IMR-90 (cell line): Measurements from ENCODE around the gene CRIM1. TPM values are rescaled to one million over a fixed set of nuclear protein-coding genes. Genes with fewer than 3 reads are reported as not detected.
A peak's percentile ranks its signal among the peaks of the same experiment; 100 is the strongest.

Experiments used
- ATAC-seq: fragments of 200-7000 bp; cut with Tn5 transposase; 2 replicates; pipeline ENCODE4 v1.9.1; 2020; ENCODE audit warnings: low read depth, mild to moderate bottlenecking, moderate library complexity
- BruUV-seq: library from RNA; stranded (reverse); fragments of 400-500 nt; replicated peaks from 2 replicates; lab custom pipeline; 2021; lab: Mats Ljungman, UMichigan
- CTCF ChIA-PET: fragments of 300-600 bp; formaldehyde crosslinking; extraction: SDS; loops from one replicate; lab custom pipeline; 2021; ENCODE audit warnings: antibody characterized with exemption; lab: Yijun Ruan, JAX
- POLR2A ChIA-PET: fragments of 300-600 bp; sonication (Branson Sonifier 250); formaldehyde crosslinking; loops from one replicate; lab custom pipeline; 2022; ENCODE audit warnings: antibody characterized with exemption; ENCODE audit not compliant: unreplicated experiment; lab: Charles Lee
- DNase-seq: peaks from one replicate; pipeline ENCODE4 v3.0.0; 2013
- H2AFZ ChIP-seq: replicated peaks from 2 replicates; pipeline ENCODE3; 2013; ENCODE audit warnings: low read length, mild to moderate bottlenecking; ENCODE audit not compliant: poor library complexity
- H2AK5ac ChIP-seq: 2 replicates; pipeline ENCODE4 v1.6.1; 2013; ENCODE audit warnings: low read depth, low read length, inconsistent platforms
- H2AK9ac ChIP-seq: replicated peaks from 2 replicates; pipeline ENCODE3; 2013; ENCODE audit warnings: mild to moderate bottlenecking, low read depth, low read length, moderate library complexity; ENCODE audit not compliant: poor library complexity
- H2BK120ac ChIP-seq: 2 replicates; pipeline ENCODE4 v1.6.1; 2013; ENCODE audit warnings: low read depth, low read length, inconsistent platforms
- H2BK15ac ChIP-seq: 3 replicates; pipeline ENCODE4 v1.6.1; 2013; ENCODE audit warnings: low read depth, low read length, inconsistent platforms
- H2BK20ac ChIP-seq: 2 replicates; pipeline ENCODE4 v1.6.1; 2013; ENCODE audit warnings: low read depth, mild to moderate bottlenecking, inconsistent platforms, low read length, moderate library complexity
- H2BK5ac ChIP-seq: 2 replicates; pipeline ENCODE4 v1.6.1; 2013; ENCODE audit warnings: mild to moderate bottlenecking, low read depth, low read length, inconsistent platforms; ENCODE audit not compliant: poor library complexity, severe bottlenecking
- H3K14ac ChIP-seq: replicated peaks from 2 replicates; pipeline ENCODE4 v1.6.1; 2013; ENCODE audit warnings: low read depth, low read length, inconsistent platforms
- H3K18ac ChIP-seq: 2 replicates; pipeline ENCODE4 v1.6.1; 2013; ENCODE audit warnings: low read depth, low read length, control low read depth
- H3K23ac ChIP-seq: 2 replicates; pipeline ENCODE4 v1.6.1; 2013; ENCODE audit warnings: low read depth, low read length, inconsistent platforms
- H3K27ac ChIP-seq: 2 replicates; pipeline ENCODE4 v1.5.1; 2013; ENCODE audit warnings: mild to moderate bottlenecking, control low read depth, low read length; ENCODE audit not compliant: insufficient read depth
- H3K27me3 ChIP-seq: 2 replicates; pipeline ENCODE4 v1.6.1; 2013; ENCODE audit warnings: low read length; ENCODE audit not compliant: control insufficient read depth, insufficient read depth
- H3K36me3 ChIP-seq: 2 replicates; pipeline ENCODE4 v1.6.1; 2013; ENCODE audit warnings: low read length, mixed read lengths; ENCODE audit not compliant: control insufficient read depth, insufficient read depth
- H3K4ac ChIP-seq: 2 replicates; pipeline ENCODE4 v1.6.1; 2013; ENCODE audit warnings: low read depth, low read length, inconsistent platforms
- H3K4me1 ChIP-seq: 2 replicates; pipeline ENCODE4 v1.6.1; 2013; ENCODE audit warnings: low read length, mixed read lengths; ENCODE audit not compliant: control insufficient read depth, insufficient read depth
- H3K4me2 ChIP-seq: 2 replicates; pipeline ENCODE4 v1.6.1; 2013; ENCODE audit warnings: low read depth, mild to moderate bottlenecking, control low read depth, low read length, moderate library complexity
- H3K4me3 ChIP-seq: 2 replicates; pipeline ENCODE4 v1.5.1; 2013; ENCODE audit warnings: low read depth, mild to moderate bottlenecking, control low read depth, low read length, moderate library complexity; ENCODE audit not compliant: insufficient read depth
- H3K56ac ChIP-seq: 2 replicates; pipeline ENCODE4 v1.6.1; 2013; ENCODE audit warnings: low read length, inconsistent platforms; ENCODE audit not compliant: insufficient read depth; ENCODE audit errors: extremely low read depth
- H3K79me1 ChIP-seq, 2 experiments: 2 replicates each; pipeline ENCODE4 v1.6.1; 2013; ENCODE audit warnings: low read length in 2 of 2, inconsistent platforms in 1 of 2, low read depth in 1 of 2
- H3K9ac ChIP-seq: 2 replicates; pipeline ENCODE4 v1.6.1; 2013; ENCODE audit warnings: low read depth, low read length, control low read depth
- H3K9me1 ChIP-seq: 2 replicates; pipeline ENCODE4 v1.6.1; 2013; ENCODE audit warnings: low read length, inconsistent platforms; ENCODE audit not compliant: insufficient read depth
- H3K9me3 ChIP-seq: 2 replicates; pipeline ENCODE4 v1.6.1; 2013; ENCODE audit warnings: low read length; ENCODE audit not compliant: control insufficient read depth, insufficient read depth
- H4K20me1 ChIP-seq: 2 replicates; pipeline ENCODE4 v1.6.1; 2013; ENCODE audit warnings: low read length, inconsistent platforms; ENCODE audit not compliant: insufficient read depth
- H4K5ac ChIP-seq: 2 replicates; pipeline ENCODE4 v1.6.1; 2013; ENCODE audit warnings: mild to moderate bottlenecking, low read depth, low read length, control low read depth
- H4K8ac ChIP-seq, 2 experiments: 2 replicates each; pipeline ENCODE4 v1.6.1; 2013; ENCODE audit warnings: low read depth in 2 of 2, low read length in 2 of 2, control low read depth in 1 of 2, inconsistent platforms in 1 of 2
- H4K91ac ChIP-seq: 2 replicates; pipeline ENCODE4 v1.6.1; 2013; ENCODE audit warnings: low read depth, low read length, inconsistent platforms; ENCODE audit not compliant: insufficient read depth
- BHLHE40 ChIP-seq: fragments of 150-350 bp; IDR thresholded peaks from 2 replicates; pipeline ENCODE4 v1.6.1; 2016; ENCODE audit warnings: mild to moderate bottlenecking, low read depth, low read length
- CHD1 ChIP-seq: IDR thresholded peaks from 2 replicates; pipeline ENCODE4 v1.6.1; 2012; ENCODE audit warnings: low read depth, low read length, improper control_type of control experiment
- MAFK ChIP-seq: IDR thresholded peaks from 2 replicates; pipeline ENCODE4 v1.6.1; 2012; ENCODE audit warnings: low read depth, low read length, improper control_type of control experiment
- RAD21 ChIP-seq: IDR thresholded peaks from 2 replicates; pipeline ENCODE4 v1.6.1; 2012; ENCODE audit warnings: low read length, improper control_type of control experiment
- RFX5 ChIP-seq: IDR thresholded peaks from 2 replicates; pipeline ENCODE4 v1.8.0; 2012; ENCODE audit warnings: low read depth, mild to moderate bottlenecking, low read length, moderate library complexity
- SMC3 ChIP-seq: fragments of 150-350 bp; IDR thresholded peaks from 2 replicates; pipeline ENCODE4 v1.6.1; 2016; ENCODE audit warnings: low read depth, mild to moderate bottlenecking, antibody characterized with exemption, low read length, moderate library complexity
- USF2 ChIP-seq: fragments of 150-350 bp; IDR thresholded peaks from 2 replicates; pipeline ENCODE4 v1.6.1; 2017; ENCODE audit warnings: mild to moderate bottlenecking, antibody characterized with exemption, low read length, low read depth
- WGBS, 2 experiments: methylation state at CpG; one replicate each; pipeline versions ENCODE4 v1.1.5 to v1.1.7; 2013; ENCODE audit warnings: missing lambda C conversion rate in 2 of 2; ENCODE audit not compliant: insufficient read length in 1 of 2; ENCODE audit errors: extremely low coverage in 2 of 2; 5-methylcytosine and 5-hydroxymethylcytosine counted together
- dilution Hi-C: fragments of 300-500 bp; cut with HindIII; formaldehyde crosslinking; loops from one replicate; pipeline ENCODE4 v1.14.3; 2018; ENCODE audit warnings: low sequenced_read_pairs; ENCODE audit not compliant: unreplicated experiment
- in situ Hi-C: fragments of 300-500 bp; cut with MboI; formaldehyde crosslinking; loops from 3 replicates; pipeline ENCODE4 v1.14.3; 2019; ENCODE audit warnings: low sequenced_read_pairs, inconsistent platforms, mixed read lengths
- intact Hi-C: fragments of 100-400 bp; cut with micrococcal nuclease; formaldehyde crosslinking; loops from 2 replicates; pipeline ENCODE4 v1.10.0; 2022
- polyA plus RNA-seq, 3 experiments: library from polyadenylated mRNA; depleted of rRNA; stranded (reverse); fragments of >200 nt; gene quantifications; 2 replicates each; pipeline ENCODE4 v1.2.3, GENCODE V29; 2012; ENCODE audit warnings: low replicate concordance in 1 of 3
- total RNA-seq: library from RNA; depleted of rRNA; stranded (reverse); fragments of >200 nt; gene quantifications from 2 replicates; pipeline ENCODE4 v1.2.3, GENCODE V29; 2012
- TF ChIP-seq, protein P1 (sequence below): fragments of 150-350 bp; IDR thresholded peaks from 2 replicates; pipeline ENCODE4 v1.6.1; 2016; ENCODE audit warnings: low read depth, mild to moderate bottlenecking, low read length, moderate library complexity, borderline replicate concordance

The CRIM1 gene
- total and polyA plus RNA-seq, 2 of the 4 experiments (the other 2 are of a cell fraction) = 285 to 490 TPM

- peak overlapping the region in 1 of 2 experiments; percentile 47; a peak in 1 of 4 replicates for H4K8ac ChIP-seq
- no TSS peak for BruUV-seq
- H2AFZ ChIP-seq = no peak overlapping the region
- H2BK120ac ChIP-seq = no peak overlapping the region
- no peak overlapping the region for H2BK15ac ChIP-seq
- H3K9ac ChIP-seq = no peak overlapping the region
- ChIA-PET CTCF (interaction anchor here (1.3 kb wide), 2 partner anchors 11 to 229 kb away, joined by 3 to 4 read pairs; no protein-coding TSS in a partner anchor), POLR2A (no interaction called here)
- no peak overlapping the region for H3K4me3 ChIP-seq
- no peak overlapping the region for H2AK5ac ChIP-seq
- DNase-seq = peak; percentile 82
- H3K4me2 ChIP-seq = no peak overlapping the region
- peaks cover 21 to 25% of the 10 kb centered on the region in 2 experiments for H3K79me1 ChIP-seq
- no peak for TF ChIP-seq MAFK
- TF ChIP-seq RAD21 = no peak
- no peak for TF ChIP-seq SMC3
- no peak for TF ChIP-seq RFX5
- no peak for TF ChIP-seq USF2
- no peak for TF ChIP-seq CHD1
- TF ChIP-seq BHLHE40 = no peak
- TF ChIP-seq, protein P1, sequence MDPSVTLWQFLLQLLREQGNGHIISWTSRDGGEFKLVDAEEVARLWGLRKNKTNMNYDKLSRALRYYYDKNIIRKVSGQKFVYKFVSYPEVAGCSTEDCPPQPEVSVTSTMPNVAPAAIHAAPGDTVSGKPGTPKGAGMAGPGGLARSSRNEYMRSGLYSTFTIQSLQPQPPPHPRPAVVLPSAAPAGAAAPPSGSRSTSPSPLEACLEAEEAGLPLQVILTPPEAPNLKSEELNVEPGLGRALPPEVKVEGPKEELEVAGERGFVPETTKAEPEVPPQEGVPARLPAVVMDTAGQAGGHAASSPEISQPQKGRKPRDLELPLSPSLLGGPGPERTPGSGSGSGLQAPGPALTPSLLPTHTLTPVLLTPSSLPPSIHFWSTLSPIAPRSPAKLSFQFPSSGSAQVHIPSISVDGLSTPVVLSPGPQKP = no peak
- no CpG with 5 or more reads among the region's 1 CpG for WGBS, 2 experiments
- no peaks in the 10 kb centered on the region for H4K20me1 ChIP-seq
- H3K4ac ChIP-seq = no peak overlapping the region
- H4K91ac ChIP-seq = no peak overlapping the region
- no peak overlapping the region for H2BK20ac ChIP-seq
- H2AK9ac ChIP-seq = no peak overlapping the region
- no peak overlapping the region for H3K56ac ChIP-seq
- no peak overlapping the region for H3K18ac ChIP-seq
- no peaks in the 10 kb centered on the region for H3K9me3 ChIP-seq
- no peaks in the 10 kb centered on the region for H3K9me1 ChIP-seq
- peak; percentile 72 for ATAC-seq
- in situ Hi-C loops (loop anchor here (10.0 kb wide), 1 partner anchor 108 kb away; no protein-coding TSS in a partner anchor), intact Hi-C loops (no loop called here), dilution Hi-C loops (no loop called here)
- peak overlapping the region; percentile 91 for H2BK5ac ChIP-seq
- H3K27ac ChIP-seq = no peak overlapping the region
- peaks cover 14% of the 10 kb centered on the region for H3K4me1 ChIP-seq
- H3K27me3 ChIP-seq = no peaks in the 10 kb centered on the region
- no peak overlapping the region for H3K14ac ChIP-seq
- H3K36me3 ChIP-seq = peaks cover 20% of the 10 kb centered on the region
- H3K23ac ChIP-seq = no peak overlapping the region
- no peak overlapping the region for H4K5ac ChIP-seq
Observed at GRCh38 chr2:36556842-36557241, 201.3 kb downstream of the CRIM1 start.
